NCI-H82 treated with DMSO at 0.1 percent for 48 hours (cell line): Measurements from ENCODE around the gene TCP11.

Experiments
- DNase-seq: peaks from one replicate; lab custom pipeline; 2025; ENCODE audit not compliant: unreplicated experiment; lab: John Stamatoyannopoulos, UW

The TCP11 gene

DNA sequence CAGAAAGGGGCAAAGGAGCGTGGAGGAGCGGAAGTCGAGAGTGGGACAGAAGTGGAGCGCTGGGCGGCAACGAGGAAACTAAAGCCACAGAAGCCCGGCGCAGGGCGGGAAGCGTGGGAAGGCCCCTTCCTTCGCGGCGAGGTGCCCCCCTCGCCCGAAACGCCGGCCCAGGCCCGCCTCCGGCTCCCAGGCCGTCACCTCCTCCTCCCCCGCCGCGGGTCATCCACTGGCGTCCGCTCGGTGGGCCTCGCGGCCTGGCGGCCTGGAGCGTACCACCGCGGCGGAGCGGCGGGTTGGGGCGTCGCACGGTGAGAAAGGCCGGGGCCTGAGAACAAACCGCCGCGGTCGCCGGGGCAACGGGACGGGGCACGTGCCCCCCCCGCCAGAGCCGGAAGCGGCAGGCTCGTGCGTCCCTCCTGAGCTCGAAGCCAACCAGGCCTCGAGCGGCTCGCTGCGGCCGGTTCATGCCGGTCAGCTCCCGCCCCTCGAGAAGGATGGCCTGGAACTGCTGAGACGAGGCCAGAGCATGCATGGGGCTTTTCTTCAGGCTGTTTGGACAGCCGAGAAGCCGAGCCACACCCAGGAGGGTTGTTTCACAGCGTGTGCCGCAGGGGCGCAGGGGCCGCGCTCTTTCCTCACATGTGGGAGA is at the start of gene TCP11:
TSS of gene TCP11 (minus strand) at position 333 of the 649 bp plus-strand sequence. CDS start 469 bp downstream, outside the sequence.
- DNase-seq: no peak

DNA sequence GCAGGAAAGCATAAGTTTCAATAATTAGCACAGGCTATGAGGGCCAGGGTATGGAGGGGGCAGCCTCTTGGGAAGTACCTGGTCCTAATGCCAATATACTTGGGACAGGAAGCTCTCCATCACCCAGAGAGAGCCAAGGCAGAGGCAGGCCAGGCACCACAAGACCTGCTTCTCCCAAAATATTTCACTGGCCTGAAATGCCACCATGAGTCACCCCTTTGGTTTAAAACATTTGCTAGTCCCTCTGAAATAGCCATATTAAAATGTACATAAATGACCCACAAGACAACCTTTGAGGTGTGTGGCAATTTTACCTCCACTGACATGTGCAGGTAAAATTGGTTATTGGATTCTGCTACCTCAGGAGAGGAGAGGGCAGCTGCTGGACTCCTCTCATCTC is 49.2 kb upstream of the TCP11 start:
- DNase-seq: no peak

DNA sequence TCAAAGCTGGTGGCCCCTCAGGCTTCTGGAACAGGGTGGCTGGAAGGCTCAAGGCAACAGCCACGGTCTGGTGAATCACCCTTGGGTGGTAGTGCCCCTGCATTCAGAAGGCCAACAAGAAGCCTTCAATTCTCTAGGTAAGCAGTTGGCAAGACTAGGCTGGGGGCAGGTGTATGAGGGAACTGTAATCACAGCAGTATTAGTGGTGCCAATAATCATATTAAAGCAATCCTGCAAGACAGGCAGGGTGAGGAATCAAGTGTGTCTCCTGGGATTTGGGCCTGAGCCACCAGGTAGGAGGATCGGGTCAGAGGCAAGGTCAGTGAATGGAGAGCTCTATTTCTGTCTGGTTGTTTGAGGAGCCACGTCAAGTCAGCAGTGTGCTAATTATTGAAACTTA is 47.7 kb upstream of the TCP11 start:
- no peak for DNase-seq

DNA sequence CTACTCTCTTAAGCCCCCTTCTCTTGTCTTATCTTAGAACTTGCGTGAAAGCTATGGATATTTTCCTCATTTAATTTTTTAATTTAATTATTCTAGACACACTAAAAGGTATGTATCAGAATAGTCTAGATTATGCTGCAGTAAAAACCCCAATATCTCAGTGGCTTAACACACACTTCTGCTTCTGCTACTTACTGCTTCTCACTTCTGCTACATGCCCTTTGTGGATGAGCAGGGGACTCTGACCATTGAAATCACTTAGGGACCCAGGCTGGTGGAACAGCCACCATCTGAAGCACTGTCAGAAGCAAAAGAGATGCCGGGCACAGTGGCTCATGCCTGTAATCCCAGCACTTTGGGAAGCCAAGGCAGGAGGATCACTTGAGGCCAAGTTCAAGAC is 45.4 kb upstream of the TCP11 start:
- no peak for DNase-seq

DNA sequence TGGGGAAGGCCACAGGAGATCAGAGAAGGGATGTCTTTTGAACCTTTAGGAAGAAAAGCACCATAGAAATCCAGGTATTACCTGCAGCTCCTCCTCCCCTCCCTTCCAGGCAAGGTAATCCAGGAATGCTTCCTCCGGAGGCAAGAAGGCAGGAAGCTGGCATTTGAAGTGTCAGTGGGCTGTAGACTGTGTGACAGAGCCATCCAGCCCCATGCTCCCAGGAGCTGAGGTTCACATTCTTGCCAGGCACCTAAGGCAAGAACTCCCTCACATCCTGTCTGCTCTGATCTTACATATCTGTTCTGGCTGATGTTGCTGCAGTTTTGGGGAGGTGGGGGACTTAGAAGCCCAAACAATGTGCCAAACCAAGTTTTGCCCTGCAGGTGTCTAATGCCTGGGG is 44.8 kb upstream of the TCP11 start:
- DNase-seq: no peak

DNA sequence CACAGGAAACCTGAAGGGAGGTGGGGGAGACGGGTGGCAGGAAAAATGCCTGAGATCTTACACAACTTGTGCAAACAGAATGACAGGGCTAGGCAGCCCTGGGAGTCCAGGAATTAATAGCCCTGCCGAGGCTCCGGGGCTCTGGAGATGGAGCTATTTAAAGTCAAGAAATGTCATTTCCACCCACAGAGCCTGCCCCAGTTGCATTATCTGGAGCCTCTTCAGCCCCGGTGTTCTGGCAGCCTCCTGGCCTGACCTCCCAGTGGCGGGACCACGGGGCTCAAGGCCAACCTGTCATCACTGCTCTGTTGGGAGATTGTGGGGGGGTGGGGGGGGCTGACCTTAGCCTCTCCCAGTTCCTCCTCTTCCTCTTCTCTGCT is 44.2 kb upstream of the TCP11 start:
- no peak for DNase-seq

DNA sequence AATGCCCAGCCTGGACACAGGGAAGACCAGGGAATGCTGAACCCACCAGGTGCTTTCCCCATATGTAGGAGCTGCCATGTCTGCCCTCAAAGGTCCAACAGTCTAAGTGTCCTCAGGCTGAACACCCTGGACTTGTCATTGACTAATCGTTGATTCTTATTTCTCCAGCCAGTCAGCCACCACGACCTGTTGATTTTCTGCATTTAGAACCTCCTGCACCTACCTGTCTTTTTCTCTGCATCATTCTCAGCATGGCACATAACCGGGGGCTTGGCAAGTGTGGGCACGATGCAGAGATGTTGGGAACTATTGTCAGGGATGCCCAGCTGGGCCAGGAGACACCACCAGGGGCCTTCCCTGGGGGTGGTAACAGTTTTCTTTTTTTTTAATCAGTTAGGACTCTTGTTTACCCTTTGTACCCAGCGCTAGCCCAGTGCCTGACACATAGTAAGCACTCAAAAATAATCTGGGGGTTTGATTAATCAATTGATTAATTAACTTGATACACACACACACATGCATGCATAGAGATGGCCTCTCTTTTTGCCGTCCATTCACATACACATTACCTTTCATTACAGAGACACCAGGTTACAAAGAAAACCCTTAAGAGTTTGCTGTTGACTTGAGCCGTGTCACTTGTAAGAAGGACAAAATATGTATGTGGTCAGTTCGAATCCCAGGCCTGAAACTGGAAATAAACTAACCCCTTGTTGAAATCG is 43.6 kb upstream of the TCP11 start:
- no peak for DNase-seq

GRCh38 chr6:35183935-35184334 is 42.8 kb upstream of the TCP11 start:
- DNase-seq: no peak

- DNase-seq: no peak
Observed at GRCh38 chr6:35183281-35183680, 42.1 kb upstream of the TCP11 start.

- DNase-seq: no peak
Observed at GRCh38 chr6:35181933-35182612, 40.9 kb upstream of the TCP11 start.

GRCh38 chr6:35181308-35181932 is 40.3 kb upstream of the TCP11 start:
- DNase-seq: no peak

DNA sequence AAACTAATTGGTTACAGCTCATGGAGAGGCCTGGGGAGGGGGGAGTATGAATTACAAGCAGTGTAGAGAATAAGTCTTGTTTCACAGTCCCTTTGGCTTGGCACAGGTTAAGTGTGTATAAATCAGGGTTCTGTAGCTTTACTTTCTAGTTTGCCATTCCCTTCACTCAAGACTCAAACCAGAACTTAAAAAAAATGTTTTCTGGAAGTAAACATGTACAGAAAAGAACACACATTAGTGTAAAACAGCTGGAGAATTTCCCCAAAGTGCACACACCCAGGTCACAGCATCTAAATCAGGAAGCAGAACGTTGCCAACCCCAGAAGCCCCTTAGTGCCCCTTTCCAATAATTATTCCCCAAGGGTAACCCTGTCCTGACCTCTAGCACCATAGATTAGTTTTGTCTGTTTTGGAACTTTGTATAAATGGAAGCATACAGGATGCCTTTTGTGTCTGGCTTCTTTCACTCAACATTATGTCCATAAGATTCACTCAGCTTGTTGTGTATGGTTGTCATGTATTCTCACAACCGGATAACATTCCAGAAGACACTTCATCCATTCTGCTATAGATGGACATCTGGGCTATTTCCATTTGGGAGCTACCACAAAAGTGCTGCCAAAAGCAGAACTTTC is 38.9 kb upstream of the TCP11 start:
- DNase-seq: no peak

DNA sequence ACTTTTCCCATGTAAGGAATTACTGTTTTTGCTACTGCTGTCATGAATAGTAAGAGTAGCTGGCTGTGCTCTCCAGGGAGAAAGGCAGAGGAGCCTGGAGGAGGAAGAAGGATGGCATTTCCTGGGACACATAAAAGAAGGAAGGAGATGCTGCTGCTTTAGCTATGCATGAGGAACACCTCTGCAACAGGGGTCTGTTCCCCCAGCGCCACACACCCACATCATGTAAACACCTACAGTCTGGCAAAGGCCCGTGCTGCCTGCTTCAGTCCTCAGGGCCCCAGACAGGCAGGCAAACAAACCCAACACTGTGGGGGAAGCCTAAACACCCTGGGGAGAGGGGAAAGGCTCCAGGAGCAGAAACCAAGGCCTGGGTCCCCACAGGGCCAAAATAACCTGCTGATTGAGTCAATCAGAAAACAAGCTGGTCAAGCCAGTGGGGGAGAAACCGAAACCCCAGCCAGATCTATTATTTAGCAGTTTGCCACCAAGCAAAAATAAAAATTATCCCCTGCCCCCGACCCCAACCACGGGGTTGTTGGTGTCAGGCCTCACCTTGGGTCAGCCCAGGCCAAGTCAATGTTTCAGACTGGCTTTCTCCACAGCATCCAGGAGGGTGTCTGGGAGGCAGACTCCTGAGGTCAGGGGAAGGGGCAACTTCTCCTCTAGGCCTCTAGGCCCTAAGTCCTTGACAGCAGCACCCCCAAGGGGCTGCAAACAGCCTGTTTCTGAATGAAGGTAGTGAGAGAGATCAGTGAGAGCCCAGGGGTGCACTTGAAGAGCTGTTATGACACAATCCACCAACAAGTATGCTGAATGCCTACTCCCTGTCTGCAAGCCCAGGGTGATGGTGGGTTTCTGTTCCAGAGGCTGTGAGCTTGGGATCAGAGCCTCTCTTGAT is 38.0 kb upstream of the TCP11 start:
- no peak for DNase-seq

DNA sequence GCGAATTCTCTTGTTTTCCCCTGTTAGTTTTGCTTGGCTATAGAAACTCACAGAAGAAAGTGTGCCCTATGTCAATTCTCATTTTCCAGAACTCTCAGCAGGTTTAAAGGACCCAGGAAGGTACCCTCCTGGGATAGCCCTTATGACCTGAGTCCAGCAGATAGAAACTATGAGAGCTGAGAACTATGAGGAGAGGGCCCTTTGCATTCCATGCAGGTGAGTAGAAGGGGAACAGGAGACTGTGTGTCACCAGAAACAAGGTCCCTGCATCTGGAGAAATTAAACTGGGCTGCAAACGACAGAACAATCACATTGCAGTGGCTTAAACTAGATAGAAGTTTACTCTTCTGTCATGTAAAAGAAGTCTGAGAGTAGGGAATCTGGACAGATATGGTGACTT is 36.9 kb upstream of the TCP11 start:
- DNase-seq: no peak

GRCh38 chr6:35177596-35177995 is 36.5 kb upstream of the TCP11 start:
- DNase-seq: no peak

- no peak for DNase-seq
Observed at GRCh38 chr6:35177157-35177556, 36.0 kb upstream of the TCP11 start.

DNA sequence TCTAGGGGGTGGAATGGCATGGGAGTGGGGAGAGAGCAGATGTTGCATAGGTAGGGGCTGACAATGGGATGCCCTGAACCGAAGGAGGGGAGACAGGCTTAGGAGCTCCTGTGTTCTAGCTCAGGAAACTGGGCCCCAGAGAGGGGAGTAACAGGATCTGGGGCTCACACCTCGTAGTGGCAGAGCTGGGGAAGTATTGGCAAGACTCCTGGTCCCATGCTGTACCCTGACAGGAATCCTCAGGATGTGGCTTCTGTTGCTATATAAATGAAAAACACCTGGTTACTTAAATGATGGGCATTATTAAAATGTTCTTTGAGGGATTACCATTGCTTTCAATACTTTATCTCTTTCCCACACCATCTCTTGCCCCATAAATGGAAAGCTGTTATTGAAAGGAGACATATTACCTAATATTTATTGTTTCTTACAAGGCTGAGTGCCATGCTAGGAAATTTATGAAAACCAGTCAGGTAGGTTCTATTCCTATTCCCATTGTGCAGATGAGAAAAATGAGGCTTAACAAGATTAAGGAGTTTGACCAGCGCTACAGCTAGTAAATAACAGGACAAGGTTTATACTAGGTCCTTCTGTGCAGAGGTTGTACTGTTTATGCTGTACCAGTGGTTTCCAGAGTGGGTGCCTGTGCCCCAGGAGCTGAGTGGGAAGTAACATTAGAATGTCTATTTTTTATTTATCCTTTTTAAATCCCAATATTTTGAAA is 35.3 kb upstream of the TCP11 start:
- no peak for DNase-seq

GRCh38 chr6:35174501-35174900 is 33.4 kb upstream of the TCP11 start:
- no peak for DNase-seq

DNA sequence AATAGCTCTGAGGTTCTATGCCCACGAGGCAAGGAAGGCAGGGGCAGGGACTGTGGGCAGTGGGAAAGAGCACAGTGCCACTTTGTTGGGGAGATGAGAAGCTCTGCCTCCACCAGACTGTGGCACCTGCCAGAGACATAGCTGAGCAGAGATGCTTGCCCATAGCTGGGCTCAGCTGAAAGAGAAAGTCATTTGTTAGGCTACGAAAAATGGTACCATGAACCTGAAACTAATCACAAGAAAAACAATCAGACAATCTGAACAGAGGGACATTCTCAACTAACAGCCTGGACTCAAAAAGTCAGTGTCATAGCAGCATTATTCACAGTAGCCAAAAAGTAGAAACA is 32.9 kb upstream of the TCP11 start:
- DNase-seq: no peak
